Measurements from ENCODE around the gene CES4A. TPM values are rescaled to one million over a fixed set of nuclear protein-coding genes. Genes with fewer than 3 reads are reported as not detected.
"Not testable (repeated sequence)": the region's sequence is repeated elsewhere in the genome, so short reads cannot be mapped to it uniquely, and the experiment has no call there.

The CES4A gene
- total and polyA plus RNA-seq, 4 donors = 1.9 to 22.7 (median 9.9) TPM

DNA sequence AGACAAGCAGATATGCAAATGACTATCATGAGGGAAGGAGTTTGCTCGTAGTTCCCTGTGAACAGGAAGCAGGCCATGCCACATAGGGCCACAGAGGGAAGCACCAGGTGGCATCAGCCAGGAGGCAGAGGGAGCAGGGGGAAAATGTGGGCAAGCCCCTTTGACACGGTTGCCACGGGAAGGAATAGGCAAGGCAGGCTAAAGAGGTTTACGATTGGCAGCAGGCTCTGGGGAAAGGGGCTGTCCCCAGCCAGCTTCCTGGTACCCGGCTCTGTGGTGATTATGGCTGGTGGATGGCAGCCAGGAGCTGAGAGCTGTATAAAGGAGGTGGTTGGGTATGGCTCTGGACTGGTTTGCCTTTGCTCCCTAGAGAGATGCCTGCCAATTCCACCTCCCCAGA, 26.5 kb upstream of the CES4A start:
- no peak for ATAC-seq (ENCODE audit: low FRiP score)
- Histone ChIP-seq H3K27ac (ENCODE audit: low read depth in 1 of 2, low read length in 2 of 2) (no peak overlapping the region), H3K36me3 (ENCODE audit: control insufficient read depth in 1 of 2, insufficient read depth in 2 of 2, low read length in 1 of 2) (no peaks in the 10 kb centered on the region), H3K4me3 (ENCODE audit: low read length in 2 of 2) (no peak overlapping the region), H3K27me3 (ENCODE audit: control insufficient read depth in 1 of 2, insufficient read depth in 2 of 2, low read length in 1 of 2) (no peaks in the 10 kb centered on the region), H3K9me3 (ENCODE audit: control insufficient read depth, low read length) (no peaks in the 10 kb centered on the region), H3K4me1 (ENCODE audit: control insufficient read depth in 1 of 2, insufficient read depth in 2 of 2, low read length in 2 of 2) (no peaks in the 10 kb centered on the region)
- 23 to 41% methylated on average over 5 of the region's 5 CpGs for WGBS, 2 donors
- DNase-seq = no peak
- intact Hi-C loops (cut with DNase I) = no loop called here

DNA sequence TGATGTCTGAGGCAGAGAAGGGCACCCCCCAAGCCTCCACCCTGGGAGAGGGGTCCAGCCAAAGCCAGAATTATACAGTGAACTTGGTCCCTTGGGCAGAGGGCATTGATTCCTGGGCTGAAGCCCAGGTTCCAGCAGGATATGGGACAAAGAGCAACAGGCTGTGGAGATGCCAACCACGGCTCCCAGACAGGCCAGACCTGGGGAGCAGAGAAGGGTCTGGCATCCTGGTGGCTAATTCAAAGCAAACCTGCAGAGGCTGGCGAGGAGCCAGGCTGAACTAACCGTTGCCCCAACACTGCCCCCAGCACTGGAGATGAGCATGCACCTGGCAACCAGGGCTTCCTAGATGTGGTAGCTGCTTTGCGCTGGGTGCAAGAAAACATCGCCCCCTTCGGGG, 24.3 kb upstream of the CES4A start:
- H3K4me3 ChIP-seq (ENCODE audit: low read length in 2 of 2) = no peak overlapping the region
- H3K9me3 ChIP-seq (ENCODE audit: control insufficient read depth, low read length) = no peaks in the 10 kb centered on the region
- DNase-seq = no peak
- no peaks in the 10 kb centered on the region for H3K36me3 ChIP-seq (ENCODE audit: control insufficient read depth in 1 of 2, insufficient read depth in 2 of 2, low read length in 1 of 2)
- no peak for ATAC-seq (ENCODE audit: low FRiP score)
- WGBS, 2 donors = 60 to 63% methylated on average over 6 of the region's 6 CpGs
- no peaks in the 10 kb centered on the region for H3K4me1 ChIP-seq (ENCODE audit: control insufficient read depth in 1 of 2, insufficient read depth in 2 of 2, low read length in 2 of 2)
- no peaks in the 10 kb centered on the region for H3K27me3 ChIP-seq (ENCODE audit: control insufficient read depth in 1 of 2, insufficient read depth in 2 of 2, low read length in 1 of 2)
- H3K27ac ChIP-seq (ENCODE audit: low read depth in 1 of 2, low read length in 2 of 2) = no peak overlapping the region
- intact Hi-C loops (cut with DNase I) = no loop called here

DNA sequence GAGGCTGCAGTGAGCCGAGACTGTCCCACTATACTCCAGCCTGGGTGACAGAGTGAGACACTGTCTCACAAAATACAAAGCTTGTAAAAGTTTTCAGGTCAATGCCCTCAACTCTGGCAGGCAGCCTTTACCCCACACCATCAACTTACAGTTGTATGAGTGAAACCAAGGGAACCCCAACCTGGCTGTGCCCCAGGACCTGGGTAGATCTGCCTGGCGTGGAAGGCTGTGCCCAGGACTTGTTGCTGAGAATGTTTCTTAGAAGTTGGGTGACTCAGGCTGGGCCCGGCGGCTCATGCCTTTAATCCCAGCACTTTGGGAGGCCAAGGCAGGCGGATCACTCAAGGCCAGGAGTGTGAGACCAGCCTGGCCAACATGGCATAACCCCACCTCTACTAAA, 19.5 kb upstream of the CES4A start:
- Histone ChIP-seq H3K27ac (ENCODE audit: low read depth in 1 of 2, low read length in 2 of 2) (no peak overlapping the region), H3K36me3 (ENCODE audit: control insufficient read depth in 1 of 2, insufficient read depth in 2 of 2, low read length in 1 of 2) (no peaks in the 10 kb centered on the region), H3K9me3 (ENCODE audit: control insufficient read depth, low read length) (no peaks in the 10 kb centered on the region), H3K27me3 (ENCODE audit: control insufficient read depth in 1 of 2, insufficient read depth in 2 of 2, low read length in 1 of 2) (no peaks in the 10 kb centered on the region), H3K4me3 (ENCODE audit: low read length in 2 of 2) (no peak overlapping the region), H3K4me1 (ENCODE audit: control insufficient read depth in 1 of 2, insufficient read depth in 2 of 2, low read length in 2 of 2) (no peaks in the 10 kb centered on the region)
- DNase-seq (no peak), ATAC-seq (ENCODE audit: low FRiP score) (no peak)
- WGBS, 2 donors = 69 to 85% methylated on average over 5 of the region's 5 CpGs
- intact Hi-C loops (cut with DNase I) = no loop called here

DNA sequence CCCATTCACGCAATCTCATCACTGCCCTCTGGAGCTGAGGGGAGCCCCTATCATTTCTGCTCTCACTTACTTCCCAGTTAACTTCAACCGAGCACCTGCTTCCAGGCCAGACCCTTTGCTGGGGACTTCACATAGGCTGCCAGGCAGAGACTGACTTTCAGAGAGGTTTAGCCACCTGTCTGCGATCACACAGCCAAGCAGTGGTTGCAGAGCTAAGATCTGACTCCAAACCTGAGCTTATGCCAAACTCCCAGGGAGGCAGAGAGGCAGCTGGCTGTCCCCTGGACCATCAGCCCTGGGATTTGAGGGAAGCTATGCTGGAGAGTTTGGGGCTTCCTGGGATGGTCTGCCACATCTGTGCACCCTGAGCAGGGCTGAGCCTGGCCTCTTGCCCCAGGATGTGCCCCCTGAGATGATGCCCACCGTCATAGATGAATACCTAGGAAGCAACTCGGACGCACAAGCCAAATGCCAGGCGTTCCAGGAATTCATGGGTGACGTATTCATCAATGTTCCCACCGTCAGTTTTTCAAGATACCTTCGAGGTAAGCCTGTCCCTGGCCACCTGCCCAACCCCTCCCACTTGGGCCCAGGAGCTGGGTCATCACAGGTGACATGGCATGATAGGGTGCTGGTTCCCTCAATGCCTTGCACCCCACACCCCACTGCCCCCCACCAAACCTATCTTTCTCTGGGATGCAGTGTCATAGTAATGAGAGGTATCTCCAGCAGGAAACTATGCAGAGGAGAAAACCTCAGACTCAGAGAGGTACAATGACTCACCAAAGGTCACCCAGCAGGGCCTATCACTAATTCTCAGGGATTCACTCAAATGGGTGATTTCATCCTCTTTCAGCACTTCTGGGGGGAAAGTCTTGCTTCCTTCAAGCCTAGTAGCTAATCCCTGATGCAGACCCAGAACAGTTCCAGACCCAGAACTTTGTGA, 17.3 kb upstream of the CES4A start:
- no peak overlapping the region for H3K4me3 ChIP-seq (ENCODE audit: low read length in 2 of 2)
- ATAC-seq (ENCODE audit: low FRiP score) (no peak), DNase-seq (no peak)
- no peaks in the 10 kb centered on the region for H3K27me3 ChIP-seq (ENCODE audit: control insufficient read depth in 1 of 2, insufficient read depth in 2 of 2, low read length in 1 of 2)
- H3K4me1 ChIP-seq (ENCODE audit: control insufficient read depth in 1 of 2, insufficient read depth in 2 of 2, low read length in 2 of 2) = no peaks in the 10 kb centered on the region
- WGBS, 2 donors = 70 to 73% methylated on average over 10 of the region's 10 CpGs
- no peak overlapping the region for H3K27ac ChIP-seq (ENCODE audit: low read depth in 1 of 2, low read length in 2 of 2)
- H3K36me3 ChIP-seq (ENCODE audit: control insufficient read depth in 1 of 2, insufficient read depth in 2 of 2, low read length in 1 of 2) = no peaks in the 10 kb centered on the region
- intact Hi-C loops (cut with DNase I) = loop anchor here in 1 of 2 donors (10.0 kb wide), 1 partner anchor 214 kb away; the partner anchor contains the start of gene MATCAP1
- H3K9me3 ChIP-seq (ENCODE audit: control insufficient read depth, low read length) = no peaks in the 10 kb centered on the region

DNA sequence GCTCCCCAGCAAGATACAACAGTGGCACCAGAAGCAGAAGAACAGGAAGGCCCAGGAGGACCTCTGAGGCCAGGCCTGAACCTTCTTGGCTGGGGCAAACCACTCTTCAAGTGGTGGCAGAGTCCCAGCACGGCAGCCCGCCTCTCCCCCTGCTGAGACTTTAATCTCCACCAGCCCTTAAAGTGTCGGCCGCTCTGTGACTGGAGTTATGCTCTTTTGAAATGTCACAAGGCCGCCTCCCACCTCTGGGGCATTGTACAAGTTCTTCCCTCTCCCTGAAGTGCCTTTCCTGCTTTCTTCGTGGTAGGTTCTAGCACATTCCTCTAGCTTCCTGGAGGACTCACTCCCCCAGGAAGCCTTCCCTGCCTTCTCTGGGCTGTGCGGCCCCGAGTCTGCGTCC, 15.4 kb upstream of the CES4A start:
- ATAC-seq (ENCODE audit: low FRiP score) = no peak
- intact Hi-C loops (cut with DNase I) = loop anchor here in 1 of 2 donors (10.0 kb wide), 1 partner anchor 212 kb away; the partner anchor contains the start of gene MATCAP1
- 81 to 86% methylated on average over 9 of the region's 9 CpGs for WGBS, 2 donors

DNA sequence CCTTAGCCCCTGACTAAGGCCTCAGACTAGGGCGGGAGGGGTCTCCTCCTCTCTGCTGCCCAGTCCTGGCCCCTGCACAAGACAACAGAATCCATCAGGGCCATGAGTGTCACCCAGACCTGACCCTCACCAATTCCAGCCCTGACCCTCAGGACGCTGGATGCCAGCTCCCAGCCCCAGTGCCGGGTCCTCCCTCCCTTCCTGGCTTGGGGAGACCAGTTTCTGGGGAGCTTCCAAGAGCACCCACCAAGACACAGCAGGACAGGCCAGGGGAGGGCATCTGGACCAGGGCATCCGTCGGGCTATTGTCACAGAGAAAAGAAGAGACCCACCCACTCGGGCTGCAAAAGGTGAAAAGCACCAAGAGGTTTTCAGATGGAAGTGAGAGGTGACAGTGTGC, 14.7 kb upstream of the CES4A start:
- H3K36me3 ChIP-seq (ENCODE audit: control insufficient read depth in 1 of 2, insufficient read depth in 2 of 2, low read length in 1 of 2) = no peaks in the 10 kb centered on the region
- WGBS, 2 donors = 82 to 91% methylated on average over 6 of the region's 6 CpGs
- intact Hi-C loops (cut with DNase I) = loop anchor here in 1 of 2 donors (10.0 kb wide), 1 partner anchor 211 kb away; the partner anchor contains the start of gene MATCAP1
- H3K27ac ChIP-seq (ENCODE audit: low read depth in 1 of 2, low read length in 2 of 2) = no peak overlapping the region
- no peaks in the 10 kb centered on the region for H3K4me1 ChIP-seq (ENCODE audit: control insufficient read depth in 1 of 2, insufficient read depth in 2 of 2, low read length in 2 of 2)
- H3K27me3 ChIP-seq (ENCODE audit: control insufficient read depth in 1 of 2, insufficient read depth in 2 of 2, low read length in 1 of 2) = no peaks in the 10 kb centered on the region
- H3K9me3 ChIP-seq (ENCODE audit: control insufficient read depth, low read length) = no peaks in the 10 kb centered on the region
- no peak for DNase-seq
- no peak overlapping the region for H3K4me3 ChIP-seq (ENCODE audit: low read length in 2 of 2)
- ATAC-seq (ENCODE audit: low FRiP score) = no peak

More for the DNA sequence above, 15.4 kb upstream of the CES4A start:
- no peaks in the 10 kb centered on the region for H3K9me3 ChIP-seq (ENCODE audit: control insufficient read depth, low read length)
- no peaks in the 10 kb centered on the region for H3K27me3 ChIP-seq (ENCODE audit: control insufficient read depth in 1 of 2, insufficient read depth in 2 of 2, low read length in 1 of 2)
- H3K4me3 ChIP-seq (ENCODE audit: low read length in 2 of 2) = no peak overlapping the region
- H3K4me1 ChIP-seq (ENCODE audit: control insufficient read depth in 1 of 2, insufficient read depth in 2 of 2, low read length in 2 of 2) = no peaks in the 10 kb centered on the region
- H3K36me3 ChIP-seq (ENCODE audit: control insufficient read depth in 1 of 2, insufficient read depth in 2 of 2, low read length in 1 of 2) = no peaks in the 10 kb centered on the region
- no peak overlapping the region for H3K27ac ChIP-seq (ENCODE audit: low read depth in 1 of 2, low read length in 2 of 2)
- DNase-seq = no peak

DNA sequence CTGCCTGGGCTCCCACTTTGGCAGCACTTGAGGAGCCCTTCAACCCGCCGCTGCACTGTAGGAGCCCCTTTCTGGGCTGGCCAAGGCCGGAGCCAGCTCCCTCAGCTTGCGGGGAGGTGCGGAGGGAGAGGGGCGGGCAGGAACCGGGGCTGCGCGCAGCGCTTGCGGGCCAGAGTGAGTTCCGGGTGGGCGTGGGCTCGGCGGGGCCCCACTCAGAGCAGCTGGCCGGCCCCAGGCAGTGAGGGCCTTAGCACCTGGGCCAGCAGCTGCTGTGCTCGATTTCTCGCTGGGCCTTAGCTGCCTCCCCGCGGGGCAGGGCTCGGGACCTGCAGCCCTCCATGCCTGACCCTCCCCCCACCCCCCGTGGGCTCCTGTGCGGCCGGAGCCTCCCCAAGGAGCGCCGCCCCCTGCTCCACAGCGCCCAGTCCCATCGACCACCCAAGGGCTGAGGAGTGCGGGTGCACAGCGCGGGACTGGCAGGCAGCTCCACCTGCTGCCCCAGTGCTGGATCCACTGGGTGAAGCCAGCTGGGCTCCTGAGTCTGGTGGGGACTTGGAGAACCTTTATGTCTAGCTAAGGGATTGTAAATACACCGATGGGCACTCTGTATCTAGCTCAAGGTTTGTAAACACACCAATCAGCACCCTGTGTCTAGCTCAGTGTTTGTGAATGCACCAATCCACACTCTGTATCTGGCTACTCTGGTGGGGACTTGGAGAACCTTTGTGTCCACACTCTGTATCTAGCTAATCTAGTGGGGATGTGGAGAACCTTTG, 14.0 kb upstream of the CES4A start:
- H3K4me1 ChIP-seq (ENCODE audit: control insufficient read depth in 1 of 2, insufficient read depth in 2 of 2, low read length in 2 of 2); H3K36me3 ChIP-seq (ENCODE audit: control insufficient read depth in 1 of 2, insufficient read depth in 2 of 2, low read length in 1 of 2); H3K27me3 ChIP-seq (ENCODE audit: control insufficient read depth in 1 of 2, insufficient read depth in 2 of 2, low read length in 1 of 2); H3K9me3 ChIP-seq (ENCODE audit: control insufficient read depth, low read length); H3K4me3 ChIP-seq (ENCODE audit: low read length in 2 of 2); ATAC-seq (ENCODE audit: low FRiP score); H3K27ac ChIP-seq (ENCODE audit: low read depth in 1 of 2, low read length in 2 of 2); DNase-seq: not testable (repeated sequence)
- intact Hi-C loops (cut with DNase I) = loop anchor here in 1 of 2 donors (10.0 kb wide), 1 partner anchor 210 kb away; the partner anchor contains the start of gene MATCAP1
- WGBS, 2 donors = 88 to 92% methylated on average over 31 to 32 of the region's 32 CpGs

DNA sequence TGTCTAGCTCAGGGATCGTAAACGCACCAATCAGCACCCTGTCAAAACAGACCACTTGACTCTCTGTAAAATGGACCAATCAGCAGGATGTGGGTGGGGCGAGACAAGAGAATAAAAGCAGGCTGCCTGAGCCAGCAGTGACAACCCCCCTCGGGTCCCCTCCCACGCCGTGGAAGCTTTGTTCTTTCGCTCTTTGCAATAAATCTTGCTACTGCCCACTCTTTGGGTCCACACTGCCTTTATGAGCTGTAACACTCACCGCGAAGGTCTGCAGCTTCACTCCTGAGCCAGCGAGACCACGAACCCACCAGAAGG, 13.5 kb upstream of the CES4A start:
- H3K27ac ChIP-seq (ENCODE audit: low read depth in 1 of 2, low read length in 2 of 2); H3K4me3 ChIP-seq (ENCODE audit: low read length in 2 of 2); DNase-seq; H3K36me3 ChIP-seq (ENCODE audit: control insufficient read depth in 1 of 2, insufficient read depth in 2 of 2, low read length in 1 of 2); H3K9me3 ChIP-seq (ENCODE audit: control insufficient read depth, low read length); H3K4me1 ChIP-seq (ENCODE audit: control insufficient read depth in 1 of 2, insufficient read depth in 2 of 2, low read length in 2 of 2); ATAC-seq (ENCODE audit: low FRiP score); H3K27me3 ChIP-seq (ENCODE audit: control insufficient read depth in 1 of 2, insufficient read depth in 2 of 2, low read length in 1 of 2): not testable (repeated sequence)
- intact Hi-C loops (cut with DNase I) = loop anchor here in 1 of 2 donors (10.0 kb wide), 1 partner anchor 210 kb away; the partner anchor contains the start of gene MATCAP1
- WGBS, 2 donors = 70% methylated on average over 11 of the region's 11 CpGs
